Kidney epithelial cell (primary cell): ENCODE measurements around the gene TRMT2A. TPM values are rescaled to one million over a fixed set of nuclear protein-coding genes. Genes with fewer than 3 reads are reported as not detected.

Source experiments
- DNase-seq: peaks from one replicate; pipeline ENCODE4 v3.0.0-alpha.2; 2010; ENCODE audit warnings: low read depth
- H3K27me3 ChIP-seq: 2 replicates; pipeline ENCODE4 v1.6.0; 2011; ENCODE audit warnings: low read length; ENCODE audit not compliant: control insufficient read depth, insufficient read depth
- H3K36me3 ChIP-seq: 2 replicates; pipeline ENCODE4 v1.5.1; 2011; ENCODE audit warnings: low read length; ENCODE audit not compliant: control insufficient read depth, insufficient read depth
- H3K4me3 ChIP-seq: 2 replicates; pipeline ENCODE4 v1.5.1; 2011; ENCODE audit warnings: low read depth, mild to moderate bottlenecking, control low read depth, low read length
- total RNA-seq: library from RNA; depleted of rRNA; stranded (reverse); fragments of >200 nt; gene quantifications from 2 replicates; pipeline ENCODE4 v1.2.3, GENCODE V29; 2015
- TF ChIP-seq, protein P1 (sequence below): IDR thresholded peaks from 2 replicates; pipeline ENCODE4 v1.5.1; 2011; ENCODE audit warnings: mild to moderate bottlenecking, moderate library complexity, low read length, control low read depth, inconsistent platforms; ENCODE audit not compliant: insufficient read depth, poor library complexity, severe bottlenecking

Gene TRMT2A
- total RNA-seq, 1 donor from 2014 or later: 44.5 TPM

DNA sequence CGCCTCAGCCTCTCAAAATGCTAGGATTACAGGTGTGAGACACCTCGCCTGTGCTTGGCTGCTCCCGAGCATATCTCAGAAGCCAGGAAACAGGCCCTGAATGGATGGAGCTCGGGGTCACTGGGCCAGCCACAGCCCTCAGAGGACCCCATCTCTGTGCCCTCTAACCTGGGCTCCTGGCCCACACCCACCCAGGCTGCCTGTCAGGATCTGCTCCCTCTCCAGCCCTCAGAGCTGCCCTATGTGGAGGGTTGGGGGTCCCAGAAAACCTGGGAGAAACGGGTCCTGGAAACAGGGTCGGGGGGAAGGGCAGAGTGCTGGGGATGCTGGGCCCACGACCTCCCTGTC lies 39.0 kb upstream of the TRMT2A start:
- DNase-seq: no peak
- Histone ChIP-seq H3K27me3 (peaks cover 20% of the 10 kb centered on the region), H3K4me3 (no peak overlapping the region), H3K36me3 (no peaks in the 10 kb centered on the region)
- TF ChIP-seq, protein P1, sequence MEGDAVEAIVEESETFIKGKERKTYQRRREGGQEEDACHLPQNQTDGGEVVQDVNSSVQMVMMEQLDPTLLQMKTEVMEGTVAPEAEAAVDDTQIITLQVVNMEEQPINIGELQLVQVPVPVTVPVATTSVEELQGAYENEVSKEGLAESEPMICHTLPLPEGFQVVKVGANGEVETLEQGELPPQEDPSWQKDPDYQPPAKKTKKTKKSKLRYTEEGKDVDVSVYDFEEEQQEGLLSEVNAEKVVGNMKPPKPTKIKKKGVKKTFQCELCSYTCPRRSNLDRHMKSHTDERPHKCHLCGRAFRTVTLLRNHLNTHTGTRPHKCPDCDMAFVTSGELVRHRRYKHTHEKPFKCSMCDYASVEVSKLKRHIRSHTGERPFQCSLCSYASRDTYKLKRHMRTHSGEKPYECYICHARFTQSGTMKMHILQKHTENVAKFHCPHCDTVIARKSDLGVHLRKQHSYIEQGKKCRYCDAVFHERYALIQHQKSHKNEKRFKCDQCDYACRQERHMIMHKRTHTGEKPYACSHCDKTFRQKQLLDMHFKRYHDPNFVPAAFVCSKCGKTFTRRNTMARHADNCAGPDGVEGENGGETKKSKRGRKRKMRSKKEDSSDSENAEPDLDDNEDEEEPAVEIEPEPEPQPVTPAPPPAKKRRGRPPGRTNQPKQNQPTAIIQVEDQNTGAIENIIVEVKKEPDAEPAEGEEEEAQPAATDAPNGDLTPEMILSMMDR: no peak

DNA sequence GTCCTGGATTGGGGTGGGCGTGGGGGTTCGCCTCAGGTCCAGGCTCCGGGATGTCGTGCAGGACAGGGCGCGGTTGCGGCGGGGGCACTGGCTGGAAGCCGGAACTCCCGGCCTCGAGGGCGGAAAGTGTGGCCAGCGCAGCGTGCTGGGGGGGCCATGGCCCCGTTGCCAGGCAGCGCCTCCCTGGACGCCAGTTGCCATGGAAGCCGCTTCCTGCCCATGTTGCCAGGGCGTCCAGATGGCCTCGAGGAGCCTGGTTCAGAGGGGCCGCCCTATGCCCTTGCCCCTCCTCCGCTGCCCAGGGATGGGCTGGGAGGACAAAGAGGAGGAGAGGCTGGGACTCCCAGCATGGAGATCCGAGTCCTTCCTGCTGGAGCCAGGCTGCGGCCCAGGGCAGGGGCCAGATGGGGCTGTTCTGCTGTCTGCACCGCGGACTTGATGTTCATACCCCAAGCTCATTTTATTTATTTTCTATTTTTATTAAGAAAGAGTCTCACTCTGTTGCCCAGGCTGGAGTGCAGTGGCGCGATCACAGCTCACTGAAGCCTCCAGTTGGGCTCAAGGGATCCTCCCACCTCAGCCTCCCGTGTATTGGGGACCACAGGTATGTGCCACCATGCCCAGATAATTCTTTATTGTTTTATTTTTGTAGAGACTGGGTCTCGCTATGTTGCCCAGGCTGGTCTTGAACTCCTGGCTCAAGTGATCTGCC lies 38.5 kb upstream of the TRMT2A start:
- Histone ChIP-seq H3K4me3 (peak overlapping the region; percentile 20), H3K36me3 (no peaks in the 10 kb centered on the region), H3K27me3 (peaks cover 20% of the 10 kb centered on the region)
- DNase-seq: no peak
- TF ChIP-seq, protein P1: no peak

DNA sequence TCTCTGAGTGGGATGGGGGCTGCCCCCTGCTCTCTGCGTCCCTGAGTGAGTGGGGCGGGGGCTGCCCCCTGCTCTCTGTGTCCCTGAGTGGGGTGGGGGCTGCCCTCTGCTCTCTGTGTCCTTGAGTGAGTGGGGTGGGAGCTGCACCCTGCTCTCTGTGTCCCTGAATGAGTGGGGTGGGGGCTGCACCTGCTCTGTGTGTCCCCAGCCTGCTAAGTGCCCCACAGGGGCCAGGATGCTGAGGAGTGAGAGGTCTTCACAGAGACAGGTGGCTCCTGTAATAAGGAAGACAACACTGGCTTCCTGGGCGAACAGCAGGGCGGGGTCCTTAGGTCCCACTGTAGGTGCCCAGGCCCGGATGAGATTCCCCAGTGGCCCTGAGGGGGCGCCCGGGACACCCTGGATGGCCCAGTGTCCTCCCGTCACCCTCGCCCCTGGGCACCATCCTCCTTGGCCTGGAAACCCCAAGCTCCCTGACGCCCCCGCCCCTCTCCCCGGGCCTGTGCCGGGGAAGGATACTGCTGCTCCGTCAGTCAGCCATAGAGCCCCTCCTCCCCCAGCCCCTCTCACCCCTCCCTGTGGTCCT lies 37.7 kb upstream of the TRMT2A start:
- Histone ChIP-seq H3K4me3 (peak overlapping the region; percentile 20), H3K27me3 (peaks cover 14% of the 10 kb centered on the region), H3K36me3 (no peaks in the 10 kb centered on the region)
- DNase-seq: no peak
- TF ChIP-seq, protein P1: peak; percentile 18

DNA sequence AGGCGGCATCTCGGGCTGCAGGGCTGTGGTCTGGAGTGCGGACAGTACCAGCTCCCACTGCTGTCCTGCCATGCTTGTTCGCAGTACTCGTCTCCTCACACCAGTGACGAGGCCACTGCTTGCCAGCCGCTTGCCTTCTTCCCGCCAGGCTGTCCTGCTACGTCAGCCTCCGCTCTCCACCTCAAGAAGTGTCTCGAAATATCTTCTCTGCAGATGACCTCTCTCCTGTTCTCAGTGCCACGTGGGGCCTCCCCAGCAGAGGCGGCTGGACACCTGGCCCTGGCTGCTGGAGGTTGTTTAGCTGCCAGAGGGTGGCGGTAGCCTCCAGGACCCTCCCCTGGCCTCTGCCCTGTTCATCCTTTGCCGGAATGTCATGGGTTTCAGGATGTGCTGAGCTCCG lies 36.9 kb upstream of the TRMT2A start:
- TF ChIP-seq, protein P1: no peak
- Histone ChIP-seq H3K36me3 (no peaks in the 10 kb centered on the region), H3K4me3 (no peak overlapping the region), H3K27me3 (peaks cover 10% of the 10 kb centered on the region)
- no peak for DNase-seq

DNA sequence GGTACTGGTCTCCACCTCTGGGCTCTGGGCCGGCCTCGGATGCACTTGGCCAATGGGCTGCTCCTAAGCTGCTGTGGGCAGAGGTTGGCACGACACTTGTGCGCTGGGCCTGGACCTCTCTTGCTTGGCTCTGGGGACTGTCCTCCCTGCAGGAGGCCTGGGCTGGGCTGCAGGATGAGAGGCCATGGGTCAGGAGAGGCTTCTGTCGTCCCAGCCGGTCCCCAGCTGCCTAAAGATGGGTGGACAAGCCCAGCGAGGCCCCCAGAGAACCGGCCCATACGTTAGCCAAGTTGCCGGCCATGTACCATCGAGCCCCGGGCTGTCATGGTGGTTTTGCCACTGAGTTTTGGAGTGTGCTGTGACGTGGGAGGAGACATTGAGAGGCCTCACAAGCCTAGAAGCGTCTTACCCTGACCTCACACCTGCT lies 35.5 kb upstream of the TRMT2A start:
- DNase-seq: no peak
- TF ChIP-seq, protein P1: no peak
- Histone ChIP-seq H3K4me3 (no peak overlapping the region), H3K27me3 (peaks cover 6% of the 10 kb centered on the region), H3K36me3 (no peaks in the 10 kb centered on the region)

DNA sequence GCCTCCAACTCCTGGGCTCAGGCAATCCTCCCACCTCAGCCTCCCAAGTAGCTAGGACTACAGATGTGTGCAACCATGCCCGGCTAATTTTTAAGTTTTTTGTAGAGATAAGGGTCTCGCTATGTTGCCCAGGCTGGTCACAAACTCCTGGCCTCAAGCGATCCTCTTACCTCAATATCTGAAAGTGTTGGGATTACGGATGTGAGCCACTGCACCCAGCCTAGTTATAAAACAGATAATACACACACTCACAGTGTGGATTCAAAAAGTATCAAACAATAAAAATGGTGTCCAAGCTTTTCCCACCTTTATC lies 34.2 kb upstream of the TRMT2A start:
- H3K27me3 ChIP-seq: peaks cover 3% of the 10 kb centered on the region
- TF ChIP-seq, protein P1: no peak

More for the DNA sequence above, 34.2 kb upstream of the TRMT2A start:
- Histone ChIP-seq H3K36me3 (no peaks in the 10 kb centered on the region), H3K4me3 (no peak overlapping the region)
- DNase-seq: no peak
